IMR-90 (cell line): Measurements from ENCODE around the gene WWP2. TPM values are rescaled to one million over a fixed set of nuclear protein-coding genes. Genes with fewer than 3 reads are reported as not detected.

ENCODE experiments used
- ATAC-seq: fragments of 200-7000 bp; cut with Tn5 transposase; 2 replicates; pipeline ENCODE4 v1.9.1; 2020; ENCODE audit warnings: low read depth, mild to moderate bottlenecking, moderate library complexity
- BruUV-seq: library from RNA; stranded (reverse); fragments of 400-500 nt; replicated peaks from 2 replicates; lab custom pipeline; 2021; lab: Mats Ljungman, UMichigan
- CTCF ChIA-PET: fragments of 300-600 bp; formaldehyde crosslinking; extraction: SDS; loops from one replicate; lab custom pipeline; 2021; ENCODE audit warnings: antibody characterized with exemption; lab: Yijun Ruan, JAX
- POLR2A ChIA-PET: fragments of 300-600 bp; sonication (Branson Sonifier 250); formaldehyde crosslinking; loops from one replicate; lab custom pipeline; 2022; ENCODE audit warnings: antibody characterized with exemption; ENCODE audit not compliant: unreplicated experiment; lab: Charles Lee
- DNase-seq: peaks from one replicate; pipeline ENCODE4 v3.0.0; 2013
- H2AFZ ChIP-seq: replicated peaks from 2 replicates; pipeline ENCODE3; 2013; ENCODE audit warnings: low read length, mild to moderate bottlenecking; ENCODE audit not compliant: poor library complexity
- H2AK5ac ChIP-seq: 2 replicates; pipeline ENCODE4 v1.6.1; 2013; ENCODE audit warnings: low read depth, low read length, inconsistent platforms
- H2AK9ac ChIP-seq: replicated peaks from 2 replicates; pipeline ENCODE3; 2013; ENCODE audit warnings: mild to moderate bottlenecking, low read depth, low read length, moderate library complexity; ENCODE audit not compliant: poor library complexity
- H2BK120ac ChIP-seq: 2 replicates; pipeline ENCODE4 v1.6.1; 2013; ENCODE audit warnings: low read depth, low read length, inconsistent platforms
- H2BK15ac ChIP-seq: 3 replicates; pipeline ENCODE4 v1.6.1; 2013; ENCODE audit warnings: low read depth, low read length, inconsistent platforms
- H2BK20ac ChIP-seq: 2 replicates; pipeline ENCODE4 v1.6.1; 2013; ENCODE audit warnings: low read depth, mild to moderate bottlenecking, inconsistent platforms, low read length, moderate library complexity
- H2BK5ac ChIP-seq: 2 replicates; pipeline ENCODE4 v1.6.1; 2013; ENCODE audit warnings: mild to moderate bottlenecking, low read depth, low read length, inconsistent platforms; ENCODE audit not compliant: poor library complexity, severe bottlenecking
- H3K14ac ChIP-seq: replicated peaks from 2 replicates; pipeline ENCODE4 v1.6.1; 2013; ENCODE audit warnings: low read depth, low read length, inconsistent platforms
- H3K18ac ChIP-seq: 2 replicates; pipeline ENCODE4 v1.6.1; 2013; ENCODE audit warnings: low read depth, low read length, control low read depth
- H3K23ac ChIP-seq: 2 replicates; pipeline ENCODE4 v1.6.1; 2013; ENCODE audit warnings: low read depth, low read length, inconsistent platforms
- H3K27ac ChIP-seq: 2 replicates; pipeline ENCODE4 v1.5.1; 2013; ENCODE audit warnings: mild to moderate bottlenecking, control low read depth, low read length; ENCODE audit not compliant: insufficient read depth
- H3K27me3 ChIP-seq: 2 replicates; pipeline ENCODE4 v1.6.1; 2013; ENCODE audit warnings: low read length; ENCODE audit not compliant: control insufficient read depth, insufficient read depth
- H3K36me3 ChIP-seq: 2 replicates; pipeline ENCODE4 v1.6.1; 2013; ENCODE audit warnings: low read length, mixed read lengths; ENCODE audit not compliant: control insufficient read depth, insufficient read depth
- H3K4ac ChIP-seq: 2 replicates; pipeline ENCODE4 v1.6.1; 2013; ENCODE audit warnings: low read depth, low read length, inconsistent platforms
- H3K4me1 ChIP-seq: 2 replicates; pipeline ENCODE4 v1.6.1; 2013; ENCODE audit warnings: low read length, mixed read lengths; ENCODE audit not compliant: control insufficient read depth, insufficient read depth
- H3K4me2 ChIP-seq: 2 replicates; pipeline ENCODE4 v1.6.1; 2013; ENCODE audit warnings: low read depth, mild to moderate bottlenecking, control low read depth, low read length, moderate library complexity
- H3K4me3 ChIP-seq: 2 replicates; pipeline ENCODE4 v1.5.1; 2013; ENCODE audit warnings: low read depth, mild to moderate bottlenecking, control low read depth, low read length, moderate library complexity; ENCODE audit not compliant: insufficient read depth
- H3K56ac ChIP-seq: 2 replicates; pipeline ENCODE4 v1.6.1; 2013; ENCODE audit warnings: low read length, inconsistent platforms; ENCODE audit not compliant: insufficient read depth; ENCODE audit errors: extremely low read depth
- H3K79me1 ChIP-seq, 2 experiments: 2 replicates each; pipeline ENCODE4 v1.6.1; 2013; ENCODE audit warnings: low read length in 2 of 2, inconsistent platforms in 1 of 2, low read depth in 1 of 2
- H3K9ac ChIP-seq: 2 replicates; pipeline ENCODE4 v1.6.1; 2013; ENCODE audit warnings: low read depth, low read length, control low read depth
- H3K9me1 ChIP-seq: 2 replicates; pipeline ENCODE4 v1.6.1; 2013; ENCODE audit warnings: low read length, inconsistent platforms; ENCODE audit not compliant: insufficient read depth
- H3K9me3 ChIP-seq: 2 replicates; pipeline ENCODE4 v1.6.1; 2013; ENCODE audit warnings: low read length; ENCODE audit not compliant: control insufficient read depth, insufficient read depth
- H4K20me1 ChIP-seq: 2 replicates; pipeline ENCODE4 v1.6.1; 2013; ENCODE audit warnings: low read length, inconsistent platforms; ENCODE audit not compliant: insufficient read depth
- H4K5ac ChIP-seq: 2 replicates; pipeline ENCODE4 v1.6.1; 2013; ENCODE audit warnings: mild to moderate bottlenecking, low read depth, low read length, control low read depth
- H4K8ac ChIP-seq, 2 experiments: 2 replicates each; pipeline ENCODE4 v1.6.1; 2013; ENCODE audit warnings: low read depth in 2 of 2, low read length in 2 of 2, control low read depth in 1 of 2, inconsistent platforms in 1 of 2
- H4K91ac ChIP-seq: 2 replicates; pipeline ENCODE4 v1.6.1; 2013; ENCODE audit warnings: low read depth, low read length, inconsistent platforms; ENCODE audit not compliant: insufficient read depth
- BHLHE40 ChIP-seq: fragments of 150-350 bp; IDR thresholded peaks from 2 replicates; pipeline ENCODE4 v1.6.1; 2016; ENCODE audit warnings: mild to moderate bottlenecking, low read depth, low read length
- FOS ChIP-seq: fragments of 150-350 bp; IDR thresholded peaks from 2 replicates; pipeline ENCODE4 v1.6.1; 2016; ENCODE audit warnings: low read depth, low read length
- NFE2L2 ChIP-seq: fragments of 150-350 bp; IDR thresholded peaks from 2 replicates; pipeline ENCODE4 v1.6.1; 2016; ENCODE audit warnings: low read depth, mild to moderate bottlenecking, low read length
- POLR2A ChIP-seq: IDR thresholded peaks from 2 replicates; pipeline ENCODE4 v1.6.1; 2012; ENCODE audit warnings: mild to moderate bottlenecking, low read depth, low read length
- RFX5 ChIP-seq: IDR thresholded peaks from 2 replicates; pipeline ENCODE4 v1.8.0; 2012; ENCODE audit warnings: low read depth, mild to moderate bottlenecking, low read length, moderate library complexity
- SMC3 ChIP-seq: fragments of 150-350 bp; IDR thresholded peaks from 2 replicates; pipeline ENCODE4 v1.6.1; 2016; ENCODE audit warnings: low read depth, mild to moderate bottlenecking, antibody characterized with exemption, low read length, moderate library complexity
- WGBS, 2 experiments: methylation state at CpG; one replicate each; pipeline versions ENCODE4 v1.1.5 to v1.1.7; 2013; ENCODE audit warnings: missing lambda C conversion rate in 2 of 2; ENCODE audit not compliant: insufficient read length in 1 of 2; ENCODE audit errors: extremely low coverage in 2 of 2; 5-methylcytosine and 5-hydroxymethylcytosine counted together
- dilution Hi-C: fragments of 300-500 bp; cut with HindIII; formaldehyde crosslinking; loops from one replicate; pipeline ENCODE4 v1.14.3; 2018; ENCODE audit warnings: low sequenced_read_pairs; ENCODE audit not compliant: unreplicated experiment
- in situ Hi-C: fragments of 300-500 bp; cut with MboI; formaldehyde crosslinking; loops from 3 replicates; pipeline ENCODE4 v1.14.3; 2019; ENCODE audit warnings: low sequenced_read_pairs, inconsistent platforms, mixed read lengths
- intact Hi-C: fragments of 100-400 bp; cut with micrococcal nuclease; formaldehyde crosslinking; loops from 2 replicates; pipeline ENCODE4 v1.10.0; 2022
- polyA plus RNA-seq, 3 experiments: library from polyadenylated mRNA; depleted of rRNA; stranded (reverse); fragments of >200 nt; gene quantifications; 2 replicates each; pipeline ENCODE4 v1.2.3, GENCODE V29; 2012; ENCODE audit warnings: low replicate concordance in 1 of 3
- total RNA-seq: library from RNA; depleted of rRNA; stranded (reverse); fragments of >200 nt; gene quantifications from 2 replicates; pipeline ENCODE4 v1.2.3, GENCODE V29; 2012

WWP2 gene
- total and polyA plus RNA-seq, 2 of the 4 experiments (the other 2 are of a cell fraction) = 12.7 to 13.7 TPM

DNA sequence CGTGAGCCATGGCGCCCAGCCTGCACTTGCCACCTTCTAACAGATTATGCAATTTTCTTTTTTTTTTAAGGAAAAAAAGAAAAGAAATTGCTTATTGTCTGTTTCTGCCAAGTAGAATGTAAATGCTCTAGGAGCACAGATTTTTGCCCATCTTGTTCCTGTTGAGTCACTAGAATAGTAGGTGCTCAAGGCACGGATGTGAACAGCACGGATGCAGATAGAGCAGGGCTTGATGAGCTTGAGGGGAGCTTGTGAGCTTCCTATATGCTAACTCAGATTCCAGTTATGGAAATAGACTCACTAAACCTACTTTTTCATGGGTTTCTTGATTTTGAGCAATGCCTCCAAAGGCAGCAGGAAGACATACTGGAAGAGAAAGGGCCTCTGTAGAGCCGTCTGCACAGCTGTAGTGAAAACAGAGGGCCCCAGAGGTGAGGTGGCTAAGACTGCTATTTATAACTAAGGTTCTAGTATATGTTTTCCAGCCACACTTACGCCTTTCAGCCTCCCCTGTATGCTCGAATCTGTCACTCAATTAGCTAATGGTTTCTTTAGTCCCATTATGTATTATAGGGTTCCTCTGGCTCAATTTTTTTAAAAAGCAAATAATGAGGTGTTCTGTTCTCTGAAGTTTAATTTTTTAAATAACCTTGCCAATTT lies 72.8 kb downstream of the WWP2 start:
- intact Hi-C loops = loop anchor here (5.0 kb wide), 1 partner anchor 67 kb away; no protein-coding TSS in a partner anchor
- Histone ChIP-seq H4K91ac (no peak overlapping the region), H2AK9ac (no peak overlapping the region), H3K27me3 (no peaks in the 10 kb centered on the region), H2BK15ac (no peak overlapping the region), H4K20me1 (peaks cover 4% of the 10 kb centered on the region; the same call in 1 of the 2 replicates), H4K5ac (no peak overlapping the region), H2BK20ac (no peak overlapping the region), H3K36me3 (peaks cover 2% of the 10 kb centered on the region; the same call in 1 of the 2 replicates), H4K8ac (no peak overlapping the region), H3K4me3 (no peak overlapping the region), H3K14ac (no peak overlapping the region), H3K23ac (no peak overlapping the region), H3K79me1 (peaks cover 3 to 23% of the 10 kb centered on the region in 2 experiments), H2BK120ac (no peak overlapping the region), H3K9ac (no peak overlapping the region), H2AFZ (no peak overlapping the region), H2AK5ac (no peak overlapping the region), H3K4ac (no peak overlapping the region), H3K4me2 (no peak overlapping the region), H2BK5ac (no peak overlapping the region), H3K56ac (no peak overlapping the region), H3K9me1 (peaks cover 16% of the 10 kb centered on the region), H3K27ac (no peak overlapping the region), H3K18ac (no peak overlapping the region), H3K9me3 (no peaks in the 10 kb centered on the region), H3K4me1 (peaks cover 21% of the 10 kb centered on the region)
- BruUV-seq = no TSS peak
- ChIA-PET CTCF (no interaction called here), POLR2A (no interaction called here)
- DNase-seq = no peak
- dilution Hi-C loops = no loop called here
- in situ Hi-C loops = no loop called here
- ATAC-seq = no peak
- TF ChIP-seq SMC3 (no peak), RFX5 (no peak), BHLHE40 (no peak), NFE2L2 (no peak), FOS (no peak), POLR2A (no peak)
- WGBS, 2 experiments = 100% methylated on average over 2 of the region's 7 CpGs; no CpG with 5 or more reads in 1 of the 2 experiments
